Middle frontal gyrus (tissue), 1 donor: ENCODE data around the gene GDF9.

Experiments used
- DNase-seq: peaks from one replicate; pipeline ENCODE4 v3.0.0-alpha.2; 2015; ENCODE audit warnings: low spot score; ENCODE audit errors: extremely low spot score

GDF9 gene

DNA sequence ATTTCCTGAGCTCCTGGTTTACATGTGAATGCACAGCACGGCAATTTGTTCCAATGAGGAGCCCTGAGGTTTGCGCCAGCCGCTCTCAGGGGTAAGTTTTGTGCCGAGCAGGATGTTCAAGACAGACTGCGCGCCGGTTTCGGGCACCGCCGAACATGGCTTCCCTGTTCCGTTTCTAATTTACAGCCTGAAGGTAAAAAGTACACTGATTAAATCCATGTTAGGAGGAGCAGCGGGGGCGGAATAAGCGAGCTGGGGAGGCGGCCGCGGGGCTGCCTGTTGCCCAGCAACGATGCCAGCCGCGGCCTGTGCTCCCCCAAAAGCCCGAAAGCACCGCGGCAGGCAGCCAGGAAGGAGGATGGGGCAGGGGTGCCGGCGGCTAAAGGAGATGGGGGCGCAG lies 46.8 kb downstream of the GDF9 start:
- DNase-seq = no peak

DNA sequence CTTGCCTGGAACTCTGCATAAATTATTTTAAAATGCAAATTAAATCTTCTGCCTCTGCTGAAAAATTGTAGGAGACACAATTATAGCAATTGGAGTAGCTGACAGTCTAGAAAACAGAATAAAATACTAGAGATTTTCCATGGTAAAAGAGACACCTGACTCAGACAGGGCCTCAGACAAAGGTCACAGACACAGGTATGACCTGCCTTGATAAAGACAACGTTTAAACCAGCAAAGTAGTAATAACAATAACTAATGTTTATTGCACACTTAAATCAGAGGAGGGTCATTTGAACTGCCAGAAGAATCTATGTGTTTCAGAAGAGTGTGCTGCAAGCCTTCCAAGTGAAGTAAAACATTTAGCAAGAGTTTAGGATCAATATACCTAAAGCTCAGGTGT lies 49.3 kb downstream of the GDF9 start:
- no peak for DNase-seq

DNA sequence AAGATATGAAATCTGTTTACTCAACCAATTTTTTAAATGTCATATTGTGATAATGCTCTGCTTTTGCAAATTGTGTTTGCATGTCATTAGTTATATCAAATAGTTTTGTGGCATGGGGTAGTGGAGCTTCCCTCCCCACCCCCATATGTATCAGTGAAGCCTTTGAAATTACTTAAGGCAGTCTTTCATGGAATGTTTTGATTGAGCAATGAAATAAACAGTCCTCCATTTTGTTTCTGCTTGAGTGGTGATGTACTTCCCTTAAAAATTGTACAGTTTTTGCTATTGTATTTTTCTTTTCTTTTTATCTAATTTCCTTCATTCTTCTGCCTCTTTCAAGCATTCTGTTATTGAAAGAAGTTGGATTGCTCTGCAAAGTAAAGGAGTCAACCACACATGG lies 49.7 kb downstream of the GDF9 start:
- no peak for DNase-seq

DNA sequence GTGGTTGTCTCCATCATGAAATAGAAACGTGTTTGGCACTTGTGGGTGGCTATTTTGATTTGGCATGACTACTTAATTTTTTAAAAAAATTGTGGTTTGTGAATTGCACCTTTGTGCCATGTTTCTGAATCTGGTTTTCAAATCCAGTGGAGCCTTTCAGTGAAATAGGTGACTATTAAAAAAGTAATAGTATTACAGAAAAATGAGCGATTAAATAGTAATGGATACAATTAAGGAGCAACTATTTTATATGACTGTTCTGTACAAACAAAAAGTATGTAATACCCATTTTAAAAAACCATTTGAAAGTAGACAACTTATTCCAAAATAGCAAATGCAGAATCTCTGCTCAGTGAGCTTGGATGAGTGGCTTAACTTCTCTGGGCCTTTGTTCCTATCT lies 50.2 kb downstream of the GDF9 start:
- DNase-seq = no peak

DNA sequence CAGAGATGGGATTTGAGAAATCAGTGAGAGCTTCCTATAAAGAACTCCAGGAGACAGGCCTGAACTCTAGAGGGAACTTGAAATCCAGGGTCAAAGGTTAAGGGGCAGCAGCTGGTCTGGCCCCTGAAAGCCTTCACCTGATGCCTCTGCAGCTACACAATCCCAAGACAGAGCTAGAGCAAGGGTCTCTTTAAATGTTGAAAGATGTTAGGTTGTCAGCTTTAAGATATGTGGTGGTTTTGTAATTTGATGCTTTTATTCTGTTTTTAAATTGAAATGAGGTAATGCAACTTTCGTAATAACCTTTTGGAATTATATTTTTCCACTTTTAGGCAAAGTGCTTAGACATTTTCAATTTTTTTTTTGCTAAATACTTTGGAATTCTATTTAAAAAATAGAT lies 50.8 kb downstream of the GDF9 start:
- DNase-seq = no peak

DNA sequence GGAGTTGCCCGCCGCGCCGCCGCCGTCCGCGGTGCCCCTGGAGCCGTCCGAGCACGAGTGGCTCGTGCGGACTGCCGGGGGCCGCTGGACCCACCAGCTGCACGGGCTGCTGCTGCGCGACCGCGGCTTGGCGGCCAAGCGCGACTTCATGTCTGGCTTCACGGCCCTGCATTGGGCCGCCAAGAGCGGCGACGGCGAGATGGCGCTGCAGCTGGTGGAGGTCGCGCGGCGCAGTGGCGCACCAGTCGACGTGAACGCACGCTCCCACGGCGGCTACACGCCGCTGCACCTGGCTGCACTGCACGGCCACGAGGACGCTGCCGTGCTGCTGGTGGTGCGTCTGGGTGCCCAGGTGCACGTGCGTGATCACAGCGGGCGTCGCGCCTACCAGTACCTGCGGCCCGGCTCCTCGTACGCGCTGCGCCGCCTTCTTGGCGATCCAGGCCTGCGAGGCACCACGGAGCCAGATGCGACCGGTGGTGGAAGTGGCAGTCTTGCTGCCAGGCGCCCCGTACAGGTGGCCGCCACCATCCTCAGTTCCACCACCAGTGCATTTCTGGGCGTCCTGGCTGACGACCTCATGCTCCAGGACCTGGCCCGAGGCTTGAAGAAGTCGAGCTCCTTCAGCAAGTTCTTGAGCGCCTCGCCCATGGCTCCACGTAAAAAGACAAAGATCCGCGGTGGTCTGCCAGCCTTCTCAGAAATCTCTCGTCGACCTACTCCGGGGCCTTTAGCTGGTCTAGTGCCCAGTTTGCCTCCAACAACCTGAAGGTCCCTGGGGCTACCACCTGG lies 51.6 kb downstream of the GDF9 start:
- no peak for DNase-seq

DNA sequence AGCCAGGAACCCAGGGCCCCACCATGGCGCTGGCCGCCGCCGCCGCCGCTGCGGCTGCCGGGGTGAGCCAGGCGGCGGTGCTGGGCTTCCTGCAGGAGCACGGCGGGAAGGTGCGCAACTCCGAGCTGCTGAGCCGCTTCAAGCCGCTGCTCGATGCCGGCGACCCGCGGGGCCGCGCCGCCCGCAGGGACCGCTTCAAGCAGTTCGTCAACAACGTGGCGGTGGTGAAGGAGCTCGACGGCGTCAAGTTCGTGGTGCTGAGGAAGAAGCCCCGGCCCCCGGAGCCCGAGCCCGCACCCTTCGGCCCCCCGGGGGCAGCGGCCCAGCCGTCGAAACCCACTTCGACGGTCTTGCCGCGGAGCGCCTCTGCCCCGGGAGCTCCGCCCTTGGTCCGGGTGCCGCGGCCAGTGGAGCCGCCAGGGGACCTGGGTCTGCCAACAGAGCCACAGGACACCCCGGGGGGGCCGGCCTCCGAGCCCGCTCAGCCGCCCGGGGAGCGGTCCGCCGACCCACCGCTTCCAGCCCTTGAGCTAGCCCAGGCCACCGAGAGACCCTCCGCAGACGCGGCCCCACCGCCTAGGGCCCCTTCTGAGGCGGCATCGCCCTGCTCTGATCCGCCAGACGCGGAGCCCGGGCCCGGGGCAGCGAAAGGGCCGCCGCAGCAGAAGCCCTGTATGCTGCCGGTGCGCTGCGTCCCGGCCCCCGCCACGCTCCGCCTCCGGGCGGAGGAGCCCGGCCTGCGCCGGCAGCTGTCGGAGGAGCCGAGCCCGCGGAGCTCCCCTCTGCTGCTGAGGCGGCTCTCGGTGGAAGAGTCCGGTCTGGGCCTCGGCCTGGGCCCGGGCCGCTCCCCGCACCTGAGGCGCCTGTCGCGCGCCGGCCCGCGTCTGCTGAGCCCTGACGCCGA lies 52.4 kb downstream of the GDF9 start:
- DNase-seq = no peak

DNA sequence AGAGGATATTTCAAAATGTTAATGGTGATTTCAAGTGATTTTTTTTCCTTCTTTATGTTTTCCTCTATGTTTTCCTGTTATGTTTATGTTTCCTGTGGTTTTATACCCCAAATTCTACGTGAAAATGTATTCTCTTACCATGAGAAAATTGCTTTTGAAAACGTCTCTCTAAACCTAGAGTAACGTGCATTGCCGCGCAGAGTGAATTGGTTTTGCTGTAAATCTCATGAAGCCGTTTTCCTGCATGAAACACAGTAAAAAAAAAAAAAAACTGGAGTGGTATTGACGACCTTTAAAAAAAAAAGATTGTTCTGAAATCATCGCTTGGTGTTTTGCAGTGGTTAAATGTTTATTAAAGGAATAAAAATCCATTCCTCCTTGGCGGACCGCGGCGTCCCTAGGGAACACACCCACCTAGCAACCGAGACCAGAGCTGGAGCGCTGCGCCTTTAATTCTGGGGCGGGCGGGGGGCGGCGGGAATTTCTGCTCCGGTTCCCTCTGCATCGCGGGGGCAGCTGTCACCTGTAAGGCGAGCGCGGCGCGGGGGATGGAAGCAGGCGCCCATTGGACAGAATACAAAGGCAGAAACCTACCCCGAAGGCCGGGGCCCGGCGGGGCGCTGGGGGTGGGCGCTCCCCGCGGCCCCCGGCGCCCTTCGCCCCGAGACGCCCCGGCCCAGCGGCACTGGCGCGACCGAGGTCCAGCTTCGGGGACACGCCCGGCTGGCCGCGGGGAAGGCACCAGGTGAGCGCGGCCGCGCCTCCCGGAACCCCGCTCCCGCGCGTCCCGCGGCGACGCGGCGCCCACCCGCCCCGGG lies 53.3 kb downstream of the GDF9 start, which contains the start of gene SOWAHA:
SOWAHA (plus strand) TSS at position 522 of the 818 bp plus-strand sequence. CDS start 320 bp downstream, outside the sequence.
- DNase-seq = no peak

DNA sequence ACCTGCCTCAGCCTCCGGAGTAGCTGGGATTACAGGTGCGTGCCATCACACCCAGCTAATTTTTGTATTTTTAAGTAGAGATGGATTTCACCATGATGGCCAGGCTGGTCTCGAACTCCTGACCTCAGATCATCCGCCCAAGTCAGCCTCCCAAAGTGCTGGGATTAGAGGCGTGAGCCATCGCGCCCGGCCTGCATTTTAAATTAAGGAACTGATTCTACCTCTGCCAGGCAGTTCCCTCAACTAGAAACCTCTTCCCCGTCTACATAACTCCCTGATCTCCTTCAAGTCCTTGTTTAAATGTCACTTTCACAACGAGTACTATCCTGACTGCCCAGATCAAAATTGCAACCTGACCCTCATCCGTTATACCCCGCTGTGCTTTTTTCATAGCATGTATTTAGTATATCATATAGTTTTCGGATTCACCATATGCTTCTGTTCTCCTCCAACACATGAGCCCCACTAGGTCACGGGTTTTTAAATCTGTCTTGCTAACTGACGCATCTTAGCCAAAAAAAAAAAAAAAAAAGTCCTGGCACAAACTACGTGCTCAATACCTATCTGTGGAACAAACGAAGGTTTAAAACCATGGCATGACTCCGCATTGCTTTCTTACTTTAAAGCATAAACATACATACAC lies 54.0 kb downstream of the GDF9 start:
- no peak for DNase-seq
